ENCODE data around the gene SNUPN.

SNUPN gene

DNA sequence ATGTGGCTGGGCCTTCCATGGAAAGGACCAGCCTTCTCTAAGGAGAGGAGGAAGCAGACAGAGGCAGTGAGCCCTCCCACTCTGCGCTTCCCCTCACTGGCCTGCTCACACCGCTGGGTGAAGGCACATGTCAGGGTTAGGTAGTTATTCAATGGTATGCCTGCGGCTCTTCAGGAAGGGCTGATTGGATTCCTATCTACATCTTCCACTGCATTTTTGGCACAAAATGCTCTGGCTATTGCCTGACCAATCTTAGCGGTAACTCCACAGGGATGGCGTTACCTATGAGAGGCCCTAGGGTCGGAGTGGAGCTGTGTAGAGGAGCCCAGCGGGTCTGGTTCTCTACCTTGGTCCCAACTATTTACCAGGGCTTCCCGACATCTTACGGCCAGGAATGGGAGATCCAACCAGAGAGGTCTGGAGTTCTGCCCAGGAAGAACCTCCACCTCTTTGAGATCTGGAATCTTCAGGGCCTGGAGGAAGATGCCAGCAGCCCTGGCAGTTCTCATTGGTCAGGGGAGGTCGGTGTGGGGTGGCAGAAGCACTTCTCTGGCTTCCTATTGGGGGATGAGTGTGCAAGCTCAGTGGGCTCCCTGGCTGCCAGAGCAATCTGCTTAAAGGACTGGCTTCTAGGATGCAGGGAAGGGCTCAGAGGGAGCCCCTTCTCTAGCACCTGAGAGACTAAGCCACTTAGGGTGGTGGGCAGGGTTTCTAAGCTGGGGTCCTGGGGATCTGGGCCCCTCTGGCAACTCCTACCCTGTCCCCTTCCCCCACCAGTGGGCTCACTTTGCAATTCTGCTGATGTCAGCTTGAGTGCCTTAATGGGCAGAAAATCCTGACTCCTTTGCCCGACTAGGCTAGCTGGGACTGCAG is 46.4 kb upstream of the SNUPN start:
- TF ChIP-seq, protein P1, sequence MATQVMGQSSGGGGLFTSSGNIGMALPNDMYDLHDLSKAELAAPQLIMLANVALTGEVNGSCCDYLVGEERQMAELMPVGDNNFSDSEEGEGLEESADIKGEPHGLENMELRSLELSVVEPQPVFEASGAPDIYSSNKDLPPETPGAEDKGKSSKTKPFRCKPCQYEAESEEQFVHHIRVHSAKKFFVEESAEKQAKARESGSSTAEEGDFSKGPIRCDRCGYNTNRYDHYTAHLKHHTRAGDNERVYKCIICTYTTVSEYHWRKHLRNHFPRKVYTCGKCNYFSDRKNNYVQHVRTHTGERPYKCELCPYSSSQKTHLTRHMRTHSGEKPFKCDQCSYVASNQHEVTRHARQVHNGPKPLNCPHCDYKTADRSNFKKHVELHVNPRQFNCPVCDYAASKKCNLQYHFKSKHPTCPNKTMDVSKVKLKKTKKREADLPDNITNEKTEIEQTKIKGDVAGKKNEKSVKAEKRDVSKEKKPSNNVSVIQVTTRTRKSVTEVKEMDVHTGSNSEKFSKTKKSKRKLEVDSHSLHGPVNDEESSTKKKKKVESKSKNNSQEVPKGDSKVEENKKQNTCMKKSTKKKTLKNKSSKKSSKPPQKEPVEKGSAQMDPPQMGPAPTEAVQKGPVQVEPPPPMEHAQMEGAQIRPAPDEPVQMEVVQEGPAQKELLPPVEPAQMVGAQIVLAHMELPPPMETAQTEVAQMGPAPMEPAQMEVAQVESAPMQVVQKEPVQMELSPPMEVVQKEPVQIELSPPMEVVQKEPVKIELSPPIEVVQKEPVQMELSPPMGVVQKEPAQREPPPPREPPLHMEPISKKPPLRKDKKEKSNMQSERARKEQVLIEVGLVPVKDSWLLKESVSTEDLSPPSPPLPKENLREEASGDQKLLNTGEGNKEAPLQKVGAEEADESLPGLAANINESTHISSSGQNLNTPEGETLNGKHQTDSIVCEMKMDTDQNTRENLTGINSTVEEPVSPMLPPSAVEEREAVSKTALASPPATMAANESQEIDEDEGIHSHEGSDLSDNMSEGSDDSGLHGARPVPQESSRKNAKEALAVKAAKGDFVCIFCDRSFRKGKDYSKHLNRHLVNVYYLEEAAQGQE (IDR thresholded peaks at IDR 0.05; ENCODE audit: low read depth): no peak
- TF ChIP-seq, protein P2, sequence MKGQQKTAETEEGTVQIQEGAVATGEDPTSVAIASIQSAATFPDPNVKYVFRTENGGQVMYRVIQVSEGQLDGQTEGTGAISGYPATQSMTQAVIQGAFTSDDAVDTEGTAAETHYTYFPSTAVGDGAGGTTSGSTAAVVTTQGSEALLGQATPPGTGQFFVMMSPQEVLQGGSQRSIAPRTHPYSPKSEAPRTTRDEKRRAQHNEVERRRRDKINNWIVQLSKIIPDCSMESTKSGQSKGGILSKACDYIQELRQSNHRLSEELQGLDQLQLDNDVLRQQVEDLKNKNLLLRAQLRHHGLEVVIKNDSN (IDR thresholded peaks at IDR 0.05): no peak
- TF ChIP-seq CEBPB (IDR thresholded peaks at IDR 0.05): no peak
- TF ChIP-seq RAD21 (IDR thresholded peaks at IDR 0.05; ENCODE audit: low read depth): no peak

DNA sequence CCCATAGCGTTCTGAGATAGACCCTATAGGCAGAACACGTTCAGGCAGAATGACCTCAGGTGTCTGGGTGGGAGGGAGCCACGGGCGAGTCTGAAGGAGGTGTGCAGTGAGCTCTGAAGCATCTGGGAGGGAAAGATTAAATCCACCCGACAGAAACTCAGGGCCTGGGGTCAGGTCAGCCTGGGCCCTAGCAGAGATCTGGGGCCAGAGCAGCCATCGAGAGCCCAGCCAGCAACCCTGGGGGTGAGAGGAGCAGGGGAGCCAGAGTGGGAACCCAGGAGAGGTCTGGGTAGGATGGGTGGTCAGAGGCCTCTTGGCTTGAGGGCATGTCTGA is 44.3 kb upstream of the SNUPN start:
- TF ChIP-seq TEAD4 (IDR thresholded peaks at IDR 0.05): no peak
- no peak for TF ChIP-seq EP300 (IDR thresholded peaks at IDR 0.05; ENCODE audit: borderline replicate concordance)
- TF ChIP-seq CREB1 (IDR thresholded peaks at IDR 0.05; ENCODE audit: low read depth): no peak
- TF ChIP-seq, protein P3, sequence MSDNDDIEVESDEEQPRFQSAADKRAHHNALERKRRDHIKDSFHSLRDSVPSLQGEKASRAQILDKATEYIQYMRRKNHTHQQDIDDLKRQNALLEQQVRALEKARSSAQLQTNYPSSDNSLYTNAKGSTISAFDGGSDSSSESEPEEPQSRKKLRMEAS (IDR thresholded peaks at IDR 0.05): no peak
- no peak for TF ChIP-seq RAD21 (IDR thresholded peaks at IDR 0.05; ENCODE audit: low read depth)
- TF ChIP-seq, protein P2 (IDR thresholded peaks at IDR 0.05): no peak
- TF ChIP-seq, protein P1 (IDR thresholded peaks at IDR 0.05; ENCODE audit: low read depth): no peak
- no peak for TF ChIP-seq ZBTB7A (IDR thresholded peaks at IDR 0.05; ENCODE audit: low read depth)
- TF ChIP-seq FOXM1 (IDR thresholded peaks at IDR 0.05; ENCODE audit: borderline replicate concordance, low read depth): no peak
- TF ChIP-seq YY1 (IDR thresholded peaks at IDR 0.05; ENCODE audit: low read depth): no peak
- no peak for TF ChIP-seq EGR1 (IDR thresholded peaks at IDR 0.05)

DNA sequence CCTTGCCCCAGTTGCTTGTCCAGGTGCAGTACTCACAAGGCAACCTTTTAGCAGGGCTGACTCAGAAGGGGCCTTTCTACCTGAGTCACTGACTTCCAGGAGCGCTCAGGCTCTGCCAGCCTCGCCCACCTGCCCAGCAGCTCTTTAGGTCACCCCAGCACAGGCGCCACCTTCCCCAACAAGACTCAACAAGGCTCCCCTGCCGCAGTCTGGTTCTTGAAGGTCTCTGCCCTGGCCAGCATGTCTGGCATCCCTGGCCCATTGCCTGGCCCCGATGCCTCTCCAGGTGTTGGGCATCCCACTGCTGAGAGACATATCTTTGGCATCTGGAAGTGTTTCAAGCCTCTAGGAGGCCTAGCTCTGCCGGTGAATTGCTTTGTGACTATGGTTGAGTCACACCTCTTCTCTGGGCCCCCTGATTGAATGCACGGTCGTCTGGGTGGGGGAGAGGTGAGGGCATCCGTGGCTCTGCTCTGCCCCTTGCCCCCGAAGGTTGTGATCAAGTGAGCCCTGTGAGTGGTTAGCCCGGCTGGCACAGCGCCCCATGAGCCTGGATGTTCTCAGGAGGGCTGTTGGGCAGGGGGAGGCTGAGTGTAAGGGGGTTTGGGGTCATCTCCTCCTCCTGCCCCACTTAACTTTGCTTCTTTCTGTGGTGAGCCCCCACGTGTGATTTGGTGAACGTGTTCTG is 43.8 kb upstream of the SNUPN start:
- TF ChIP-seq TCF12 (IDR thresholded peaks at IDR 0.05; ENCODE audit: low read depth): peak; percentile 70
- TF ChIP-seq, protein P1 (IDR thresholded peaks at IDR 0.05; ENCODE audit: low read depth): no peak
- peak; percentile 28; the same call in 1 of the 2 replicates for TF ChIP-seq EP300 (IDR thresholded peaks at IDR 0.05; ENCODE audit: borderline replicate concordance)
- TF ChIP-seq YY1 (IDR thresholded peaks at IDR 0.05; ENCODE audit: low read depth): no peak
- TF ChIP-seq, protein P3 (IDR thresholded peaks at IDR 0.05): peak; percentile 28; the same call in 1 of the 2 replicates

DNA sequence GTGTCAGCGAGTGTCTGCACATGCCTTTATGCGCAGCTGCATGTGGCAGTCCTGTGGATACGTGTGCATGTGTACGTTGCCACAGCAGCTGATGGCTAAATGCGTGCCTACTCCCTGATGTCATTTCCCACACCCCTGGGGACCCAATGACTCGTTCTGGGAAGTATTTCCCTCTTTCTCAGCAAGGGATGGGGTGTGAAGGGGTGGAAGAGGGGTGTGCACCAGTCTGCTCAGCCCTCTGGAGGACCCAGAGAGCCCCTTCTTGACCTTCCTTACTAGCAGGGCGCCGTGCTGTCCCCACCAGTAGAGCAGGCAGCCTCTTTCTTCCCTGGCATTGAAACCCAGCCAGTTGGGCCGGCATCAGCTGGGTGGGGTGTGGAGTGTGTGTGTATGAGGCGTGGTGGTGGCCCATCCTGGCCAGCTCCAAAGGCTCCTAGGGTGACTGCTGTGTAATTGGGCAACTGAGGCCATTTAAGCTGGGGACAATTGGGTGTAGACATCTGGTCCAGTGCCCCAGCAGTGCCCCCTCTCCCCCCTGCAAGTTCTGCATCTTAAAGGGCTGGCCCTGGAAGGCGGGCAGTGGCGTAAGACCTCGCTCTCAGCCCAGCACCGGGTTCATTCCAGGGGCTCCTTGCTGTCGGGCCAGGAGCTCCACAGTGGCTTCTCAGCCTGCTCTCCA is 41.4 kb upstream of the SNUPN start:
- TF ChIP-seq, protein P3 (IDR thresholded peaks at IDR 0.05): peak; percentile 97
- TF ChIP-seq NFIC (IDR thresholded peaks at IDR 0.05) (peak; percentile 36; the same call in 1 of the 2 replicates), TCF12 (IDR thresholded peaks at IDR 0.05; ENCODE audit: low read depth) (peak; percentile 89), EGR1 (IDR thresholded peaks at IDR 0.05) (no peak), EP300 (IDR thresholded peaks at IDR 0.05; ENCODE audit: borderline replicate concordance) (peak; percentile 75; the same call in 1 of the 2 replicates), CEBPB (IDR thresholded peaks at IDR 0.05) (no peak), TEAD4 (IDR thresholded peaks at IDR 0.05) (peak; percentile 91)
- TF ChIP-seq, protein P2 (IDR thresholded peaks at IDR 0.05): peak; percentile 26; the same call in 1 of the 2 replicates
